Spleen (tissue), 11 donors: ENCODE measurements around the gene TRIOBP. TPM values are rescaled to one million over a fixed set of nuclear protein-coding genes. Genes with fewer than 3 reads are reported as not detected.

ENCODE experiments used
- DNase-seq: peaks from one replicate; pipeline ENCODE4 v3.0.0-alpha.2; 2020
- H3K27ac ChIP-seq, 8 donors: fragments of 200-600 bp; sonication (generic) in 7 of 8; 1 replicate in 4 of 8; 2 replicates in 4 of 8; pipeline versions ENCODE4 v1.5.0 to v1.8.0; 2016 to 2021; ENCODE audit warnings: inconsistent platforms in 4 of 8, mild to moderate bottlenecking in 4 of 8, moderate library complexity in 1 of 8
- H3K27me3 ChIP-seq, 7 donors: fragments of 200-600 bp; sonication (generic) in 6 of 7; replicated peaks in 1 of 7; 1 replicate in 4 of 7; 2 replicates in 3 of 7; pipeline versions ENCODE4 v1.5.0 to v1.8.0; 2016 to 2021; ENCODE audit warnings: inconsistent platforms in 3 of 7, mild to moderate bottlenecking in 1 of 7
- H3K36me3 ChIP-seq, 6 donors: fragments of 200-600 bp; sonication (generic) in 5 of 6; 1 replicate in 4 of 6; 2 replicates in 2 of 6; pipeline versions ENCODE4 v1.5.0 to v1.8.0; 2016 to 2021; ENCODE audit warnings: inconsistent platforms in 2 of 6
- H3K4me1 ChIP-seq, 6 donors: fragments of 200-600 bp; sonication (generic) in 5 of 6; 1 replicate in 3 of 6; 2 replicates in 3 of 6; pipeline versions ENCODE4 v1.5.0 to v1.8.0; 2016 to 2021; ENCODE audit warnings: inconsistent platforms in 3 of 6
- H3K4me3 ChIP-seq, 8 donors: fragments of 200-600 bp; sonication (generic) in 7 of 8; 1 replicate in 4 of 8; 2 replicates in 4 of 8; pipeline versions ENCODE4 v1.5.0 to v1.8.0; 2016 to 2021; ENCODE audit warnings: inconsistent platforms in 4 of 8, mild to moderate bottlenecking in 4 of 8, moderate library complexity in 2 of 8
- H3K9me3 ChIP-seq, 8 donors: fragments of 200-600 bp; sonication (generic) in 7 of 8; 1 replicate in 4 of 8; 2 replicates in 4 of 8; pipeline versions ENCODE4 v1.5.0 to v1.8.0; 2016 to 2021; ENCODE audit warnings: inconsistent platforms in 4 of 8
- CTCF ChIP-seq, 11 experiments: fragments of 200-600 bp in 7 of 11; fragments of 450-650 bp in 4 of 11; sonication (generic) in 4 of 11; IDR thresholded peaks in 8 of 11; conservative IDR thresholded peaks in 3 of 11; 1 replicate in 7 of 11; 2 replicates in 4 of 11; pipeline versions ENCODE4 v1.4.0 to v1.8.0; 2016 to 2021; ENCODE audit warnings: antibody characterized with exemption in 11 of 11, inconsistent platforms in 4 of 11, mild to moderate bottlenecking in 1 of 11
- POLR2A ChIP-seq, 3 donors: fragments of 450-650 bp; IDR thresholded peaks; one replicate each; pipeline ENCODE4 v1.5.1; 2017; ENCODE audit warnings: antibody characterized with exemption in 3 of 3, mild to moderate bottlenecking in 1 of 3
- POLR2AphosphoS5 ChIP-seq, 3 donors: sonication (generic); formaldehyde crosslinking; IDR thresholded peaks; one replicate each; pipeline ENCODE4 v1.5.1; 2017; ENCODE audit warnings: antibody characterized with exemption in 3 of 3
- WGBS, 5 donors: extraction: QIAGEN DNeasy Blood & Tissue Kit in 3 of 5; methylation state at CpG; one replicate each; pipeline versions ENCODE4 v1.1.5 to v1.1.7; 2013 to 2018; 5-methylcytosine and 5-hydroxymethylcytosine counted together
- intact Hi-C: fragments of 100-400 bp; cut with DNase I; formaldehyde crosslinking; loops from one replicate; pipeline ENCODE4 v1.15.0; 2023; ENCODE audit warnings: low total_unique reads
- polyA plus RNA-seq, 3 donors: library from polyadenylated mRNA; stranded (reverse); fragments of 200-250 nt; gene quantifications; one replicate each; pipeline ENCODE4 v1.2.1, GENCODE V29; 2013
- total RNA-seq, 7 donors: library from RNA; depleted of rRNA in 3 of 7; stranded (reverse); fragments of >200 nt in 3 of 7; fragmentation: NEBNext Ultra II Directional in 4 of 7; extraction: Animal tissue kit (Norgen Biotek cat#: 25700) in 4 of 7; gene quantifications; one replicate each; pipeline versions ENCODE4 v1.1.0 to v1.2.1, GENCODE V29; 2016 to 2021
- donor health status: healthy with polysubstance abuse.
- donor health status: DM: no; HTN: no; CAD: no; lungs with moderate emphysema.
- donor health status: DM: no; HTN: no; CAD: no.
- donor health status: Bipolar disorder and iron deficiency.
- donor health status: healthy.
- donor health status: DM: no; HTN: no; CAD: no.
- donor health status: DM: yes; HTN: yes; CAD: no.

TRIOBP gene
- total and polyA plus RNA-seq, 10 donors: 24.6 to 151 (median 103) TPM

DNA sequence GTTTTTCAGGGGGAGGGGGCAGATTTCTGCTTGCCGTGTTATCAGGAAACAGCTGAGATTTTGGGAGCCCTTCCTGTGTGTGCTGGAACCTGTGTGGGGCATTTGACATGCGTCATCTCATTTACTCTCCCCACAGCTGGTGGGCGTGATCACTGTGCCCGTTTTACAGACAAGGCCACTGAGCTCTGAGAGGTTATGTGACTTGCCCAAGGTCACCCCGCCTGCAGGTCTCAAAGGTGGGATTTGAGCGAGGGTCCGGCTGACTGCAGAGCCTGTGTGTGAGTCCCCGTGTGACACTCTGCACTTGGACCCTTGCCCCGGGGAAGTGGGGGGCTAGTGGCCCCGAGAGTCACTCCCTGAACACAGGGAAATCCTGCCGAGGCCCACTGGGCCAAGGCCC, 62.4 kb downstream of the TRIOBP start:
- no peak for DNase-seq
- intact Hi-C loops: no loop called here
- H3K9me3 ChIP-seq: no peaks in the 10 kb centered on the region
- peak overlapping the region in 4 of 8 donors; percentile 43 to 67 (median 58) for H3K27ac ChIP-seq
- WGBS, 5 donors: 72 to 87% (median 74%) methylated on average over 7 to 11 of the region's 11 CpGs
- H3K4me3 ChIP-seq: peak overlapping the region in 1 of 8 donors; percentile 3
- H3K36me3 ChIP-seq: peaks cover 0 to 100% (median 80%) of the 10 kb centered on the region in 6 donors
- peaks cover 0 to 66% (median 22%) of the 10 kb centered on the region in 6 donors for H3K4me1 ChIP-seq
- TF ChIP-seq POLR2A (IDR thresholded peaks at IDR 0.05): no peak
- no peak for TF ChIP-seq CTCF (IDR thresholded peaks at IDR 0.05 in 8 of 11, conservative IDR thresholded peaks at IDR 0.05 in 3 of 11)
- no peak for TF ChIP-seq POLR2AphosphoS5 (IDR thresholded peaks at IDR 0.05)
- no peaks in the 10 kb centered on the region for H3K27me3 ChIP-seq

DNA sequence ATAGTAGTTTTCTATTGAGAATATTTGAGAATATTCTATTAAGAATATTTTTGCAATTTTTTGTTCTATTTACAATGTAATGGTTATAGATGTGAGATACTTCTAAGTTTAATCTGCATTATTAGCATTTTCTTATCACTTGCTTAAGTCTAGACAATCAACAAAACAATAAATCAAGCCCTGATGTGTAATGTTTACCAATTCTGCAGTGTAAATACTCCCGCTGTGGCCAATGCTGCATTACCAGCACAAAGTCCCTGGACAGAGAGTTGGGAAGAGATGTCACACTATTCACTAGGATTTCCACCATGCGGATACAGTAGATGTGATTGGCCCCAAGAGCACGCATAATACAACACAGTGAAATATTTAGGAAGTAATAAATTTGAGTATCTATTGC, 63.3 kb downstream of the TRIOBP start:
- H3K27ac ChIP-seq: no peak overlapping the region
- DNase-seq: no peak
- no peak overlapping the region for H3K4me3 ChIP-seq
- no peak for TF ChIP-seq POLR2A (IDR thresholded peaks at IDR 0.05)
- 96 to 99% (median 98%) methylated on average over 3 of the region's 3 CpGs for WGBS, 5 donors
- intact Hi-C loops: no loop called here
- peaks cover 0 to 100% (median 79%) of the 10 kb centered on the region in 6 donors for H3K36me3 ChIP-seq
- no peaks in the 10 kb centered on the region for H3K9me3 ChIP-seq
- peaks cover 0 to 57% (median 18%) of the 10 kb centered on the region in 6 donors for H3K4me1 ChIP-seq
- H3K27me3 ChIP-seq: no peaks in the 10 kb centered on the region

DNA sequence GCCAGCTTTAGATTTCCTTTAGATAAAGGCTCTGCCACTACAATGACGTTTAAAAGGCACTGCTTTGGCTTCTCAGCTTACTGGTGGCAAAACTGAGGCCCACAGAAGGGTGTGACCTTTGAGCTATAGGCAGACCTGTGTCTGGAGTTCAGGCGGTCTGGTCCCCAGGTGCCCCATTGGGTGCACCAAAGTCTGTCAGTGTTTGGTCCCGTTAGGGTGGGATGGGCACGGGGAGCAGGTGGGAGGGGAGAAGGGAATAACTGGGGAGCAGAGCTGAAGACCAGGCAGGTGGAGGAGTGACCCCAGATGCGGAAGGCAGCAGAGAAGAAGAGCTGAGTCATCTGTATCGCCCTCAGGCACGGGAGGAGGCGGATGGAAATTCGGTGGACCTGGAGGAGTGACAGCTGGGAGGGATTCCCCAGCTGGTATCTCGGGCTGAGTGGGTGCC, 65.6 kb downstream of the TRIOBP start:
- TF ChIP-seq CTCF (IDR thresholded peaks at IDR 0.05 in 8 of 11, conservative IDR thresholded peaks at IDR 0.05 in 3 of 11) (no peak), POLR2A (IDR thresholded peaks at IDR 0.05) (no peak), POLR2AphosphoS5 (IDR thresholded peaks at IDR 0.05) (no peak)
- 64 to 81% (median 76%) methylated on average over 10 of the region's 10 CpGs for WGBS, 5 donors
- intact Hi-C loops: no loop called here
- H3K27ac ChIP-seq: no peak overlapping the region
- no peaks in the 10 kb centered on the region for H3K27me3 ChIP-seq
- no peak for DNase-seq
- peaks cover 0 to 100% (median 73%) of the 10 kb centered on the region in 6 donors for H3K36me3 ChIP-seq
- peaks cover 0 to 35% (median 15%) of the 10 kb centered on the region in 6 donors for H3K4me1 ChIP-seq
- no peak overlapping the region for H3K4me3 ChIP-seq
- no peaks in the 10 kb centered on the region for H3K9me3 ChIP-seq

- intact Hi-C loops: no loop called here
- peaks cover 0 to 29% (median 9%) of the 10 kb centered on the region in 6 donors for H3K4me1 ChIP-seq
- TF ChIP-seq CTCF (IDR thresholded peaks at IDR 0.05 in 8 of 11, conservative IDR thresholded peaks at IDR 0.05 in 3 of 11) (no peak), POLR2A (IDR thresholded peaks at IDR 0.05) (no peak), POLR2AphosphoS5 (IDR thresholded peaks at IDR 0.05) (peak in 1 of 3 donors; percentile 63)
- no peak overlapping the region for H3K4me3 ChIP-seq
- H3K27me3 ChIP-seq: no peaks in the 10 kb centered on the region
- H3K27ac ChIP-seq: no peak overlapping the region
- no peaks in the 10 kb centered on the region for H3K9me3 ChIP-seq
- H3K36me3 ChIP-seq: peaks cover 0 to 100% (median 71%) of the 10 kb centered on the region in 6 donors
- WGBS, 5 donors: 89 to 96% (median 94%) methylated on average over 9 of the region's 9 CpGs
- DNase-seq: no peak
Measured at GRCh38 chr22:37763012-37763411, 66.2 kb downstream of the TRIOBP start.
